Aorta (tissue), 5 donors: ENCODE measurements around the gene OTP. TPM values are rescaled to one million over a fixed set of nuclear protein-coding genes. Genes with fewer than 3 reads are reported as not detected.

Experiments used
- ATAC-seq: fragments of 200-7000 bp; cut with Tn5 transposase; one replicate; pipeline ENCODE4 v1.9.1; 2022; ENCODE audit warnings: moderate library complexity; ENCODE audit not compliant: low FRiP score
- DNase-seq, 2 donors: peaks; one replicate each; pipeline ENCODE4 v3.0.0-alpha.2; 2020
- H3K27ac ChIP-seq, 2 donors: one replicate each; pipeline ENCODE4 v1.5.1; 2013; ENCODE audit warnings: low read length in 2 of 2, mild to moderate bottlenecking in 2 of 2, moderate library complexity in 2 of 2, control low read depth in 1 of 2, inconsistent platforms in 1 of 2, low read depth in 1 of 2
- H3K27me3 ChIP-seq, 2 donors: one replicate each; pipeline ENCODE4 v1.6.1; 2013; ENCODE audit warnings: control low read depth in 1 of 2, low read length in 1 of 2, mild to moderate bottlenecking in 1 of 2, moderate library complexity in 1 of 2; ENCODE audit not compliant: insufficient read depth in 2 of 2, control insufficient read depth in 1 of 2
- H3K36me3 ChIP-seq, 2 donors: one replicate each; pipeline ENCODE4 v1.6.1; 2013; ENCODE audit warnings: control low read depth in 1 of 2, low read length in 1 of 2, mild to moderate bottlenecking in 1 of 2; ENCODE audit not compliant: insufficient read depth in 2 of 2, control insufficient read depth in 1 of 2
- H3K4me1 ChIP-seq, 2 donors: one replicate each; pipeline ENCODE4 v1.6.1; 2013; ENCODE audit warnings: low read length in 2 of 2, control low read depth in 1 of 2, mild to moderate bottlenecking in 1 of 2, moderate library complexity in 1 of 2; ENCODE audit not compliant: insufficient read depth in 2 of 2, control insufficient read depth in 1 of 2
- H3K4me3 ChIP-seq, 2 donors: one replicate each; pipeline ENCODE4 v1.5.1; 2013; ENCODE audit warnings: low read length in 2 of 2, control low read depth in 1 of 2, mild to moderate bottlenecking in 1 of 2
- H3K9me3 ChIP-seq: one replicate; pipeline ENCODE4 v1.6.1; 2013; ENCODE audit warnings: mild to moderate bottlenecking, low read length; ENCODE audit not compliant: control insufficient read depth
- WGBS, 2 donors: extraction: QIAGEN DNeasy Blood & Tissue Kit; methylation state at CpG; one replicate each; pipeline ENCODE4 v1.1.7; 2013; 5-methylcytosine and 5-hydroxymethylcytosine counted together
- intact Hi-C, 2 donors: fragments of 100-400 bp; cut with DNase I; formaldehyde crosslinking; loops; one replicate each; pipeline versions ENCODE4 v1.14.2 to v1.15.0; 2022
- long read RNA-seq, 2 donors: library from polyadenylated mRNA; unstranded; transcript quantifications; one replicate each; pipeline ENCODE4 v2.0.0, GENCODE V29; 2020 to 2021
- polyA plus RNA-seq, 2 donors: library from polyadenylated mRNA; stranded (reverse); fragments of 200-250 nt; gene quantifications; one replicate each; pipeline ENCODE4 v1.2.3, GENCODE V29; 2013
- total RNA-seq, 2 donors: library from RNA; stranded (reverse); fragmentation: NEBNext Ultra II Directional; extraction: Animal tissue kit (Norgen Biotek cat#: 25700); gene quantifications; one replicate each; pipeline ENCODE4 v1.2.1, GENCODE V29; 2021
- donor health status: healthy with polysubstance abuse.
- donor health status: Bipolar disorder and iron deficiency.
- donor health status: DM: no; HTN: no; CAD: no.
- donor health status: DM: no; HTN: no; CAD: no.
- donor health status: DM: yes; HTN: yes; CAD: no.

OTP gene
- total RNA-seq = not detected
- polyA plus RNA-seq = not detected
- long read RNA-seq, donor 1 = 0 reads
- long read RNA-seq, donor 2 = 0 reads

GRCh38 chr5:77637998-77638762, at the start of gene OTP:
Gene OTP, minus strand, starts transcription at chr5:77638713. Its CDS starts 164 bp downstream, at chr5:77638549.
- WGBS, 2 donors = 17 to 19% methylated on average over 24 of the region's 24 CpGs
- ATAC-seq (no peak), DNase-seq (no peak)
- peaks cover 2% of the 10 kb centered on the region for H3K9me3 ChIP-seq
- H3K27ac ChIP-seq = no peak within 1 kb of the TSS
- no peaks in the 10 kb centered on the region for H3K36me3 ChIP-seq
- H3K4me3 ChIP-seq = no peak within 1 kb of the TSS
- intact Hi-C loops = no loop called here
- no peaks in the 10 kb centered on the region for H3K27me3 ChIP-seq
- no peaks in the 10 kb centered on the region for H3K4me1 ChIP-seq

GRCh38 chr5:77683171-77683732, 44.7 kb upstream of the OTP start:
- Histone ChIP-seq H3K27me3 (no peaks in the 10 kb centered on the region), H3K4me1 (no peaks in the 10 kb centered on the region), H3K9me3 (no peaks in the 10 kb centered on the region), H3K4me3 (no peak overlapping the region), H3K27ac (no peak overlapping the region), H3K36me3 (no peaks in the 10 kb centered on the region)
- ATAC-seq (no peak), DNase-seq (no peak)
- intact Hi-C loops = no loop called here
- 90% methylated on average over 6 of the region's 6 CpGs for WGBS, 2 donors

GRCh38 chr5:77670526-77670925, 32.0 kb upstream of the OTP start:
- WGBS, 2 donors = 60 to 61% methylated on average over 3 of the region's 3 CpGs
- no peaks in the 10 kb centered on the region for H3K36me3 ChIP-seq
- no peak for DNase-seq
- no peak for ATAC-seq
- no peaks in the 10 kb centered on the region for H3K4me1 ChIP-seq
- intact Hi-C loops = no loop called here
- no peaks in the 10 kb centered on the region for H3K27me3 ChIP-seq
- H3K9me3 ChIP-seq = no peaks in the 10 kb centered on the region
- no peak overlapping the region for H3K4me3 ChIP-seq
- no peak overlapping the region for H3K27ac ChIP-seq

GRCh38 chr5:77669677-77670076, 31.2 kb upstream of the OTP start:
- no peak for DNase-seq
- ATAC-seq = no peak
- no peak overlapping the region for H3K4me3 ChIP-seq
- no peaks in the 10 kb centered on the region for H3K36me3 ChIP-seq
- intact Hi-C loops = no loop called here
- no peak overlapping the region for H3K27ac ChIP-seq
- H3K27me3 ChIP-seq = no peaks in the 10 kb centered on the region
- WGBS, 2 donors = 69 to 80% methylated on average over 1 of the region's 1 CpG
- H3K9me3 ChIP-seq = no peaks in the 10 kb centered on the region
- no peaks in the 10 kb centered on the region for H3K4me1 ChIP-seq

GRCh38 chr5:77663090-77663863, 24.8 kb upstream of the OTP start:
- H3K9me3 ChIP-seq = peaks cover 4% of the 10 kb centered on the region
- WGBS, 2 donors = 73 to 77% methylated on average over 7 of the region's 7 CpGs
- intact Hi-C loops = no loop called here
- H3K4me3 ChIP-seq = no peak overlapping the region
- ATAC-seq (no peak), DNase-seq (no peak)
- H3K27me3 ChIP-seq = no peaks in the 10 kb centered on the region
- H3K36me3 ChIP-seq = no peaks in the 10 kb centered on the region
- H3K27ac ChIP-seq = no peak overlapping the region
- H3K4me1 ChIP-seq = no peaks in the 10 kb centered on the region

- Histone ChIP-seq H3K4me1 (no peaks in the 10 kb centered on the region), H3K27me3 (no peaks in the 10 kb centered on the region), H3K36me3 (no peaks in the 10 kb centered on the region), H3K4me3 (no peak overlapping the region), H3K9me3 (peaks cover 4% of the 10 kb centered on the region), H3K27ac (no peak overlapping the region)
- intact Hi-C loops = no loop called here
- ATAC-seq (no peak), DNase-seq (no peak)
Observed at GRCh38 chr5:77662635-77663034, 24.1 kb upstream of the OTP start.

- H3K36me3 ChIP-seq = no peaks in the 10 kb centered on the region
- no peaks in the 10 kb centered on the region for H3K27me3 ChIP-seq
- H3K4me1 ChIP-seq = no peaks in the 10 kb centered on the region
- peaks cover 4% of the 10 kb centered on the region for H3K9me3 ChIP-seq
- ATAC-seq (no peak), DNase-seq (no peak)
- H3K27ac ChIP-seq = no peak overlapping the region
- intact Hi-C loops = no loop called here
- H3K4me3 ChIP-seq = no peak overlapping the region
Observed at GRCh38 chr5:77658662-77659061, 20.1 kb upstream of the OTP start.

GRCh38 chr5:77651343-77651742, 12.8 kb upstream of the OTP start:
- H3K9me3 ChIP-seq = no peaks in the 10 kb centered on the region
- H3K4me1 ChIP-seq = no peaks in the 10 kb centered on the region
- H3K27ac ChIP-seq = no peak overlapping the region
- no peaks in the 10 kb centered on the region for H3K36me3 ChIP-seq
- DNase-seq = no peak
- ATAC-seq = no peak
- intact Hi-C loops = no loop called here
- WGBS, 2 donors = 47 to 56% methylated on average over 2 of the region's 2 CpGs
- H3K4me3 ChIP-seq = no peak overlapping the region
- H3K27me3 ChIP-seq = no peaks in the 10 kb centered on the region

GRCh38 chr5:77650686-77651085, 12.2 kb upstream of the OTP start:
- Histone ChIP-seq H3K9me3 (no peaks in the 10 kb centered on the region), H3K4me1 (no peaks in the 10 kb centered on the region), H3K27ac (no peak overlapping the region), H3K36me3 (no peaks in the 10 kb centered on the region), H3K27me3 (no peaks in the 10 kb centered on the region), H3K4me3 (no peak overlapping the region)
- 40 to 45% methylated on average over 1 of the region's 1 CpG for WGBS, 2 donors
- DNase-seq (no peak), ATAC-seq (no peak)
- intact Hi-C loops = no loop called here
